OCI-LY1 (cell line): ENCODE results near the gene UNC119B.

Experiments used
- H2AFZ ChIP-seq: fragments of 200-600 bp; sonication (generic), shearing (Covaris generic); 2 replicates; pipeline ENCODE4 v1.6.0; 2014; ENCODE audit warnings: antibody characterized with exemption, mild to moderate bottlenecking, low read length
- H3F3A ChIP-seq: fragments of 200-600 bp; sonication (generic), shearing (Covaris generic); 2 replicates; pipeline ENCODE4 v1.6.0; 2014; ENCODE audit warnings: mild to moderate bottlenecking, antibody characterized with exemption, low read length, moderate library complexity; ENCODE audit not compliant: insufficient read depth
- H3K27ac ChIP-seq: fragments of 200-600 bp; sonication (generic); 2 replicates; pipeline ENCODE4 v1.5.1; 2014; ENCODE audit warnings: low read length, mixed run types, mild to moderate bottlenecking, low read depth; ENCODE audit not compliant: poor library complexity, severe bottlenecking
- H3K27me3 ChIP-seq: fragments of 200-600 bp; sonication (generic); 2 replicates; pipeline ENCODE4 v1.6.0; 2014; ENCODE audit warnings: antibody characterized with exemption, mild to moderate bottlenecking, low read length, moderate library complexity; ENCODE audit not compliant: insufficient read depth
- H3K36me3 ChIP-seq: fragments of 200-600 bp; sonication (generic); 2 replicates; pipeline ENCODE4 v1.6.1; 2014; ENCODE audit warnings: mild to moderate bottlenecking, antibody characterized with exemption, low read length, moderate library complexity, mixed read lengths; ENCODE audit not compliant: insufficient read depth
- H3K4me1 ChIP-seq: fragments of 200-600 bp; sonication (generic); 2 replicates; pipeline ENCODE4 v1.5.1; 2014; ENCODE audit warnings: mild to moderate bottlenecking, low read length, moderate library complexity; ENCODE audit not compliant: insufficient read depth, severe bottlenecking
- H3K4me2 ChIP-seq: fragments of 200-600 bp; sonication (generic), shearing (Covaris generic); 2 replicates; pipeline ENCODE4 v1.6.1; 2014; ENCODE audit warnings: low read length
- H3K4me3 ChIP-seq: fragments of 200-600 bp; sonication (generic); 2 replicates; pipeline ENCODE4 v1.5.1; 2014; ENCODE audit warnings: low read length, low read depth, mild to moderate bottlenecking, mixed read lengths; ENCODE audit not compliant: poor library complexity, severe bottlenecking
- H3K79me2 ChIP-seq: fragments of 200-600 bp; shearing (Covaris generic); 2 replicates; pipeline ENCODE4 v1.6.1; 2016; ENCODE audit warnings: mixed run types, low read length, mixed read lengths; ENCODE audit not compliant: insufficient read depth
- H3K9ac ChIP-seq: fragments of 200-600 bp; sonication (generic), shearing (Covaris generic); 2 replicates; pipeline ENCODE4 v1.6.1; 2014; ENCODE audit warnings: mild to moderate bottlenecking, low read length, mixed read lengths
- H3K9me2 ChIP-seq: fragments of 200-600 bp; sonication (generic), shearing (Covaris generic); 2 replicates; pipeline ENCODE4 v1.6.1; 2014; ENCODE audit warnings: low read depth, mild to moderate bottlenecking, low read length, mixed read lengths
- H3K9me3 ChIP-seq: fragments of 200-600 bp; shearing (Covaris generic); 2 replicates; pipeline ENCODE4 v1.6.1; 2014; ENCODE audit warnings: low read length, mixed read lengths
- H4K20me1 ChIP-seq: fragments of 200-600 bp; sonication (generic), shearing (Covaris generic); 2 replicates; pipeline ENCODE4 v1.6.0; 2016; ENCODE audit warnings: mild to moderate bottlenecking, low read length; ENCODE audit not compliant: insufficient read depth
- CTCF ChIP-seq: fragments of 200-600 bp; sonication (generic), shearing (Covaris generic); IDR thresholded peaks from 2 replicates; pipeline ENCODE4 v1.5.1; 2017; ENCODE audit warnings: mild to moderate bottlenecking, antibody characterized with exemption, low read length, moderate library complexity, mixed read lengths
- EZH2 ChIP-seq: fragments of 200-600 bp; sonication (generic), shearing (Covaris generic); IDR thresholded peaks from 2 replicates; pipeline ENCODE4 v1.8.0; 2017; ENCODE audit warnings: borderline replicate concordance, mixed run types, mild to moderate bottlenecking, antibody characterized with exemption, low read length, moderate library complexity, mixed read lengths

Gene UNC119B

GRCh38 chr12:120767071-120768024 is 57.1 kb downstream of the UNC119B start:
- Histone ChIP-seq H3K36me3 (peaks cover 66% of the 10 kb centered on the region; the same call in 1 of the 2 replicates), H3K27me3 (no peaks in the 10 kb centered on the region), H3K9me2 (no peaks in the 10 kb centered on the region), H4K20me1 (no peaks in the 10 kb centered on the region), H3K4me1 (peaks cover 28% of the 10 kb centered on the region), H3K27ac (peak overlapping the region; percentile 53), H3F3A (no peaks in the 10 kb centered on the region), H3K9ac (no peak overlapping the region), H2AFZ (no peak overlapping the region), H3K4me2 (no peak overlapping the region), H3K4me3 (no peak overlapping the region), H3K9me3 (no peaks in the 10 kb centered on the region), H3K79me2 (no peaks in the 10 kb centered on the region)
- peak; percentile 13; the same call in 1 of the 2 replicates for TF ChIP-seq CTCF
- no peak for TF ChIP-seq EZH2

GRCh38 chr12:120771097-120771496 is 60.8 kb downstream of the UNC119B start:
- Histone ChIP-seq H4K20me1 (no peaks in the 10 kb centered on the region), H3K36me3 (peaks cover 41% of the 10 kb centered on the region; the same call in 1 of the 2 replicates), H3K4me2 (no peak overlapping the region), H2AFZ (no peak overlapping the region), H3K9ac (no peak overlapping the region), H3F3A (no peaks in the 10 kb centered on the region), H3K4me3 (no peak overlapping the region), H3K79me2 (no peaks in the 10 kb centered on the region), H3K9me3 (no peaks in the 10 kb centered on the region), H3K27ac (no peak overlapping the region), H3K4me1 (peaks cover 22% of the 10 kb centered on the region), H3K9me2 (no peaks in the 10 kb centered on the region), H3K27me3 (no peaks in the 10 kb centered on the region)
- TF ChIP-seq EZH2 = no peak
- no peak for TF ChIP-seq CTCF
